Astrocyte (in vitro differentiated cells and primary cell): ENCODE results near the gene STK40.

ENCODE experiments used
- EZH2 ChIP-seq: IDR thresholded peaks from 2 replicates; pipeline ENCODE4 v1.6.1; 2012; ENCODE audit warnings: mild to moderate bottlenecking, low read length, inconsistent platforms; ENCODE audit not compliant: insufficient read depth
- TF ChIP-seq, protein P1 (sequence below): IDR thresholded peaks from 2 replicates; pipeline ENCODE4 v1.5.1; 2011; ENCODE audit warnings: low read depth, mild to moderate bottlenecking, inconsistent platforms, low read length, moderate library complexity; ENCODE audit not compliant: insufficient read depth

DNA sequence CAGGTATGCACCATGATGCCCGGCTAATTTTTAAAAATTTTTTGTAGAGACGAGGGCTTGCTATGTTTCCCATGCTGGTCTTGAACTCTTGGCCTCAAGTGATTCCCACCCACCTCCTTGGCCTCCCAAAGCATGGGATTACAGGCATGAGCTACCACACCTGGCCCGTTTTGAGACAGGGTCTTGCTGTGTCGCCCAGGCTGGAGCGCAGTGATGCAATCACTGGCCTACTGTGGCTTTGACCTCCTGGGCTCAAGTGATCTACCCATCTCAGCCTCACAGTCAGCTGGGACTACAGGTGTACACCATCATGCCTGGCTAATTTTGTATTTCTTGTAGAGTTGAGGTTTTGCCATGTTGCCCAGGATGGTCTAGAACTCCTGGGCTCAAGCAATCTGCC lies 87.1 kb downstream of the STK40 start:
- TF ChIP-seq EZH2 = no peak
- TF ChIP-seq, protein P1, sequence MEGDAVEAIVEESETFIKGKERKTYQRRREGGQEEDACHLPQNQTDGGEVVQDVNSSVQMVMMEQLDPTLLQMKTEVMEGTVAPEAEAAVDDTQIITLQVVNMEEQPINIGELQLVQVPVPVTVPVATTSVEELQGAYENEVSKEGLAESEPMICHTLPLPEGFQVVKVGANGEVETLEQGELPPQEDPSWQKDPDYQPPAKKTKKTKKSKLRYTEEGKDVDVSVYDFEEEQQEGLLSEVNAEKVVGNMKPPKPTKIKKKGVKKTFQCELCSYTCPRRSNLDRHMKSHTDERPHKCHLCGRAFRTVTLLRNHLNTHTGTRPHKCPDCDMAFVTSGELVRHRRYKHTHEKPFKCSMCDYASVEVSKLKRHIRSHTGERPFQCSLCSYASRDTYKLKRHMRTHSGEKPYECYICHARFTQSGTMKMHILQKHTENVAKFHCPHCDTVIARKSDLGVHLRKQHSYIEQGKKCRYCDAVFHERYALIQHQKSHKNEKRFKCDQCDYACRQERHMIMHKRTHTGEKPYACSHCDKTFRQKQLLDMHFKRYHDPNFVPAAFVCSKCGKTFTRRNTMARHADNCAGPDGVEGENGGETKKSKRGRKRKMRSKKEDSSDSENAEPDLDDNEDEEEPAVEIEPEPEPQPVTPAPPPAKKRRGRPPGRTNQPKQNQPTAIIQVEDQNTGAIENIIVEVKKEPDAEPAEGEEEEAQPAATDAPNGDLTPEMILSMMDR = no peak
